HK-2 (cell line): ENCODE data around the gene RHEBL1.

Experiments used
- DNase-seq: peaks from one replicate; pipeline ENCODE4 v3.0.0-alpha.2; 2018; ENCODE audit not compliant: unreplicated experiment

RHEBL1 gene

DNA sequence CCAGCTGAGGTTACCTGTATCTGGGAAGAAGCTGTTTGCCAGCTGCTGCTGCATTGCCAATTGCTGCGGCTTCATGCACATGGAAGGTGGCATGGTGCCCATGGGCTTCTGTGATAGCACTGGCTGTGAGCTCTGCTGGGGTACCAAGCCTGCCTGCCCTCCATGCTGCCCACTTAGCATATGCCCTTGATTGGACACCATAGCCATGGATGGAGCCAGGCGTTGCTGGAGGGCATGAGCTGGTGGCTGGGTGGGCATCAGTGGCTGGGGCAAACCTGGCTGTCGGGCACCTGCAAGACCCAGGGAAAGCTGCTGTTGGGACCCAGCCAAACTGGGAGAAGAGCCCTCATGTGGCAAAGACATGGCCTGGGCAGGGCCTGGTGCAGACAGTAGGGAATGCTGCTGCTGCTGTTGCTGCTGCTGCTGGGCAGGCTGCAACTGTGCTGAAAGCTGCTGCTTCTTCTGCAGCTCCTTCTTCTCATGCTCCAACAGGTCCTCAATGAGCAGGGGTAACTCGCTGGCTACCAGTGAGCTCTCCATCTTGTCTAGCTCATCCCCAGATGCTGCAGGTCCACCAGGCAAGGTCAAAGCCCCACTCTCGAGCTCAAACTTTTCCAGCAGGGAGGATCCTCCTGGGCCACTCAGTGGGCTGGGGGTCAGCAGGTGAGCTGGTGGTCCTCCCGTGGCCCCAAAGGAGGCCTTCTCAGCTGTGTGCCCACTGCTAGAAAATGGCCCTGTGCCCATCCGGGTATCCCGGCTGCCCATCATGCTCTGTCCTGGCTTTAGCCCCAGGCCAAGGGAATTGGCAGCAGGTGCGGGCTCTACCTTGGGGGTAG is 32.5 kb downstream of the RHEBL1 start:
- no peak for DNase-seq

DNA sequence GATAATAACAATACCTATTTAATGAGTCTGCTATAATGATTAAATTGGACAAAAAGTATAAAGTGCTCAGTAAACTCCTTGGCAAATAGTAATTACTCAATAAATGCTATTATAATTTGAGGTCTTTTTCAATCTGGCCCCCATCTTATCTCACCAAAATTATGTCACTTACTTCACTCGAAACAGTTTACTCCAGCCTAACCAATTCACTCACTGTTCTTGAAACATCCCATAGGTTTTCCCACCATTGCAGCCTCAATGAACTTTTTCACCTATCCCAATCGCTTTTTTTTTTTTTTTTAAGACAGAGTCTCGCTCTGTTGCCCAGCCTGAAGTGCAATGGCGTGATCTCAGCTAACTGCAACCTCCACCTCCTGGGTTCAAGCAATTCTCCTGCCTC is 33.8 kb downstream of the RHEBL1 start:
- no peak for DNase-seq

DNA sequence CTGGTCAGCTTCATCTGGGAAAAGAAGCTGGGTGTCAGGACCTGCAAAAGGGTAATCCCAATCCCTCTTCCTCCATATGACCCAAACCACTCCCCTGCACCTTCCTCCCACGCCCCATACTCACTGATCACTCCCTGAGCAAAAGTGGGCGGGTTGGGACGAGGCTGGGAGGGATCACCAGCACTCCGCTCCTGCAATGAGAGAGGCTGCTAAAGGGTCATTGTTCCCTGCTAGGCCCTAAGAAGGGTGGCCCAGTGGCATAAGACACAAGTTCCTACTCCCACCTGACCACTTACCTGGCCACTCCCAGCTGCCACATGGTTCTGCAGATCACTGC is 35.5 kb downstream of the RHEBL1 start:
- DNase-seq = no peak

GRCh38 chr12:49033611-49034285 is 36.0 kb downstream of the RHEBL1 start:
- no peak for DNase-seq

DNA sequence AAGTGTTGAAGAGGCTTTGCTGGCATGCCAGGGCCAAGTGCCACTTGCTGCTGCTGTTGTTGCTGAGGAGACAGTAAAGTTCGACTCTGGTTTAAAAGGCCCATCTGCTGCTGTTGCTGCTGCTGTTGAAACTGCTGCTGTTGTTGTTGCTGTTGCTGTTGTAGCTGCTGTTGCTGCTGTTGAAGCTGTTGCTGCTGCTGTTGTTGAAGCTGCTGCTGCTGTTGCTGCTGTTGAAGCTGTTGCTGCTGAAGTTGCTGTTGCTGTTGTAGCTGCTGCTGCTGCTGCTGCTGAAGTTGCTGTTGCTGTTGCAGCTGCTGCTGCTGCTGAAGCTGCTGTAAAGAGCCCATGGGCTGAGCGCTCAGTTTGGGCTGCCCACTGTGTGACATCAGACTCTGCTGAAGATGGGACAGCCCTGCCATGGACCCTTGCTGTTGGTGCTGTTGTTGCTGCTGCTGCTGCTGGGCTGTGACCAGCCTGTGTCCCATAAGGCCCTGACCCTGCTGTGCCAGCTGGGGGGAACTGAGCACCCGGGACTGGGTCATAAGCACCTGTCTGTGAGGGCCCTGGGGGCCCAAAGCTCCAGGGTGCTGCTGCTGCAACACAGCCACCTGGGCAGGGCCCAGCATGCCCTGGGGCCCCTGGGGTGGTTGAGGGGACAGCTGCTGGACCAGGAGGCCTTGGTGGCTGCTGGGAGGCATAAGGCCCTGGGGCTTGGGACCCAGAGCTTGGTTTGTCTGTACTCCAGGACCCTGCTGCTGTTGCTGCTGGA is 36.9 kb downstream of the RHEBL1 start:
- no peak for DNase-seq

DNA sequence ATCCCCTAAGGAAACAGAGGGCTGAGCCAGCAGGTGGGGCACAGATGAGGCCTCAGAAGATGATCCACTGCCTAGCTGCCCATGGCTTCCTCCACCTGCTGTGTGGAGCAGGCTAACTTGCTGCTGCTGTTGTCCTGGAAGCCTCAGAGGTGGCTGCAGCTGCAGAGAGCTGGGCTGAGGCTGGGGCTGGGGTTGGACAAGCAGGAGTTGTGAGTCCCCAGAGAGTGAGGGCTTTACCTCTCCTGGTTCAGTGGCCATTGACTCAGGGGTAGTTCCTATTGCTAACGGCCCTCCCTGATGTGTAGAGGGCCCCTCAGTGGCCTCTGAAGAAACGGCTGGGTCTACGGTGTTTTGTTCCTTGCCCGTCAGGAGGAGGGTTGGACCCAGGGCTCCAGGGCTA is 37.5 kb downstream of the RHEBL1 start:
- DNase-seq = no peak

GRCh38 chr12:49031573-49032161 is 38.1 kb downstream of the RHEBL1 start:
- no peak for DNase-seq

DNA sequence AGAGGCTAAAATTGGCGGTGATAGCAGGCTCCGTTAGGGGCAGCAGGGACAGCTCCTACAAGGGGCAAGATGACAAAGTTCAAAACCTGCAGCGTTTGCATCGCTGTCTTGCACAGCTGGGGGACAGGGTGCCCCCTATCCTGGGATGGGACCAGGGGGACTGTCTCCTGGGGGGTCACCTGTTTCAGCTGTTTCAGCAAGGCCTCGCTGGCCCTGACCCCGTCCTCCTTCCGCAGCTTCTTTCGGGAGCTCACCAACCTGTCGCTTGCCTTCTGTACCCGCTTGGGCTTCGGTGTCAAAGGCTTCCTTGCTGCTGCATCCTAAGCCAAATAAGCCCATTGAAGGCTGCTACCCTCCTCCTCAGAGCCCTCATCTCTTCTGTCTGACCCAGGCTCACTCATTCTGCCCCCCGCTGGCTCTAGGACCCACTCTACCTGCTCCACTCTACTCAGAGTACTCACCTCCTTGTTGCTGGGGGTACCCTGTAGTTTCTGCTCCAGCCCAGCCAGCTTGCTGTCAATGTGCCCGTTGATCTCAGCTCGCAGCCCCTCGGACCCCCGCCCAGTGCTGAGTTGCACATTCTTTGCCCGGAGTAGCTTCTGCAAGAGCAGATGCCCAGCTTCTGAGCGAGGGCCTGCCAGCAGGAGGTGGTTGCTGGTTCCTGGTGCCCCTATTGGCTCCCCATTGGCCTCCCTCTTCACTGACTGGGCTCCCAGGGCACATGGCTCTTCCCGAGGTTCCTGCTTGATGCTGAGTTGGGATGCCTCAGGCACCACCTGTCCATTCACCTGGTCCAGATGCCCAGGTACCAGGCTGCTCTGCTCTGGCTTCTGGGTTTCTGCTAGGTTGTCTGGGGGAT is 38.8 kb downstream of the RHEBL1 start:
- DNase-seq = no peak

GRCh38 chr12:49030119-49030518 is 39.7 kb downstream of the RHEBL1 start:
- DNase-seq = no peak

DNA sequence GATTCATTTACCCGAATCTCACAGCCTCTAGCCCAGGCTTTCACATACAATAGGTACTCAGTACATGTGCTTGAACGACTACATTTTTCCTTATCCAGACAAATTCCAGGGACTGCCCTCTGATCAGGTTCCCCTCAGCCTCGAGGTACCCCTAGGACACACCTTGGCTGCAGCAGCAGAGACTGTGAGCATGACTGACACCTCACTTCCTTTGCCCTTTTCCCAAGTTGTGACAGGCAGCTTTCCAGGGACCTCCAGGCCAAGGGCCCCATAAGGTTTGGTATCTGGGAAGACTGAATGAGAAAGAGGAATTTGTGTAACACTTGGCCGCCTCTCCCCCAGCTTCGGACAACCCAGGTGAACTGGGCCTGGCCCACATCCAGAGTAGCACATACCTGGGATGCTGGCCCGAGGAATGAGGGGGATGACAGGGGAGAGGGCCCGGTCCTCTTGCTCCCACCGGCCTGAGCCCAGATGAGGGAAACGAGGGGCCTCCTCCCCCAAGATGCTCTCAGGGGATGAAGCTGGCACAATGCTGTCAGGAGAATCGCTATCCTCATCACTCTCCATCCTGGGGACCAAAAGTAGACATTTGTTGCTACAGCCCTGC is 41.0 kb downstream of the RHEBL1 start:
- DNase-seq = no peak

- DNase-seq = no peak
Observed at GRCh38 chr12:49027846-49028555, 41.8 kb downstream of the RHEBL1 start.

- no peak for DNase-seq
Observed at GRCh38 chr12:49026678-49027480, 42.9 kb downstream of the RHEBL1 start.

- DNase-seq = no peak
Observed at GRCh38 chr12:49026101-49026500, 43.7 kb downstream of the RHEBL1 start.

DNA sequence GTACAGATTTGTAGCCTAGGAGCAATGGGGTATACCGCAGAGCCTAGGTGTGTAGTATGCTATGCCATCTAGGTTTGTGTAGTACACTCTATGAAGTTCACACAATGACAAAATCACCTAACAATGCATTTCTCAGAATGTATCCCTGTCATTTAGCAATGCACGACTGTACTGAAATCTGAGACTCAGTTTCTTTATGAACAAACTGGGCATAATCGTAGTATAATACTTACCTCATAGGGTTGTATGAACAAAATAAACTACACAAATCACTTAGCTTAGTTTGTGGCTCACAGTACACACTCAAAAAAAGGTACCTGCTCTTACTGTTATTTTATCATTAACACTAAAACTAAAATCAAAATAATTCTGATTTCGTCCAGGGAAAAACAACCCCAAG is 44.3 kb downstream of the RHEBL1 start:
- DNase-seq = no peak

DNA sequence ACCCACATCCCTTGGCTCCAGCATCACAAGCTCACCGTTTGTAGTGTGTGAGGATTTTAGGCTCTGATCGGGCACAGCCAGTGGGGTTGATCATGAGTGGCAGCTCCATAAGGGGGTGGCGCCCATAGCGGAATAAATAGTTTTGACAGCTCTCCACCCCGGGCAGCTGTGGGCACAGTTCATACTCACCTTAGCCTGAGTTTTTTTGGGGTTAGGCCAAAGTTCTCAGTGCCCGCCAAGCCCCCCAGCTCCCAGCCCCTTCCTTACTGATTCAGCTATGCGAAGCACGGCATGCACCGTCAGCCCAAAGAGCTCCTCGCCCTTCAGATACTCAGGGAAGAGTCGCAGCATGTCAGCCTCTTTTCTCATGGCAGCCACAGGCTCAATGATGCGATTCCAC is 45.2 kb downstream of the RHEBL1 start:
- no peak for DNase-seq

DNA sequence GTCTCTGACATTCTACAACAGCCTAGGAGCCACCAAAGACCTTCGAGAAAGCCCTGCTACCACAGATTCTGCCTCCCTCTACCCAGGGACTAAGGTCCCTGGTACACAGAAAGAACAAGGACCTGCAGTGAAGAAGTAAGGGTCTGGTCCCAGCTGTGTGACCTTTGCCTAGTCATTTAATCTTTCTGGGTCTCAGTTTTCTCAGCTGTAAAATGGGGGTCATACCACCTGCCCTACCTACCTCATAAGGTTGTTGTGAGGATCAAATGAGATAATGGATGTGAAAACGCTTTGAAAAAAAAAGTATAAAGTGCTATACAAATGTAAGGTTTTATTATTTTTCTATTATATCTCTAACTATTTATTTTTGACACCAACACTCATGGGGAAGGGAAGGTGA is 46.0 kb downstream of the RHEBL1 start:
- no peak for DNase-seq

DNA sequence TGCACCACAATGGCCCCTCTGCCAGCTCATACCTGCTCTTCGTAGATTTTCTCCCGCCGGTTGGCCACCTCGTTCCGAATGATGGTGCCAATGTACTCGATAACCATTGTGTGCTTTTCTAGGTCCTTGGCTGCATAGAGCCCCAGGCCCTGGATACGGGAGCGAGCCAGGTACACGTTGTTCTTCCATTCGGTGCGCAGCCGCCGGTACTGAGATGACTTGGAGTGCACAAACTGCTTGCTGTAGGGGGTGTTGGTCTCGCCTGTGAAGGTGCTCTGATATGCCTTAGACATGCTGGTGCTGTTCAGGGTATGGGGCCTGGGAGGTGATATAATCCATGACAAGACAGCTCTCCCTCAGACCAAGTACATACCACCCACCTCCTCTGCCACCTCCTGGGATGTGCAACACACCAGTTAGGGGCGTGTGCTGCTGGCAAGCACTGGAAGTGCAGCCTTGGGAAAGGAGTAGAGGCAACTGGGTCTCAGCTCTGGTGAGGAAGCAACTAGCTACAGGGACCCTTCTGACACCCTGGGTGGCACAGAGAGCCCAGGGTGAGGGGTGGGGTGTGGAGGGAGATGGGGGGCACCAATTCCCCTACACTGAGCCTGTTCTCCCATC is 47.1 kb downstream of the RHEBL1 start:
- no peak for DNase-seq

DNA sequence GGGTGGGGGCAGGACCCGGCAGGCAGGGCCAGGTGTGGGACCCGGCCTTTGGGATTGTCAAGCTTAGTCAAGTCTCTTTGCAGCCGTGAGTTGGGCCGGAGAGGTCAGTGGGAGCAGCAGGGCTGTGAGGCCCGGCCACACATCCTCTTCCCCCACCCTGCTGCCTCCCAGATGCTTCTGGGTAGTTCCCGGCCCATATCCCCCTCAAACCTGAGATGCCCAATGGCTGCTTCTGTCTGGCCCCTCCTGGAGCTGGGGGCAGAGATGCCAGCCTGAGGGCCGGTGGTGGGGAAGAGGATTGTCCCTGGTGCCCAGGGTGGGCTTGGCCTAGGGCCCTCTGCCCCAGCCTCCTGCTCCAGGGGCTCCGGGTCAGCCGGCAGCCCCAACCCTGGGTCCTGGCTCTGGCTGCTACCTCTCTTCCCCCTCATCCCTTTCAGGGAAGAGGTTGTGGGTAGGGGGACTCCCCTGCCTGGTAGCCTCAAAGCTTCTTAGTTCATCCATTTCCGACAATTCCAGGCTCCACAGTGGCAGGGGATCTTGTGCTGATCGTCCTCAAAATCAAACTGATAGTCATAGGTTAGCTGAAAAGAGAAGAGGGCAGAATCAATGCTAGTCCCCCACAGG is 48.4 kb downstream of the RHEBL1 start:
- no peak for DNase-seq

- no peak for DNase-seq
Observed at GRCh38 chr12:49020441-49020840, 49.3 kb downstream of the RHEBL1 start.
